ENCODE data around the gene SAMM50. TPM values are rescaled to one million over a fixed set of nuclear protein-coding genes. Genes with fewer than 3 reads are reported as not detected.

The SAMM50 gene
- total and polyA plus RNA-seq, 4 donors = 39.3 to 70.1 (median 53.3) TPM

- Histone ChIP-seq H3K27ac (ENCODE audit: low read depth, low read length) (no peak overlapping the region), H3K4me3 (ENCODE audit: low read depth, low read length) (no peak overlapping the region), H3K9me3 (ENCODE audit: control insufficient read depth, insufficient read depth, low read length) (no peaks in the 10 kb centered on the region), H3K4me1 (ENCODE audit: control insufficient read depth, insufficient read depth, low read length) (peaks cover 30% of the 10 kb centered on the region), H3K36me3 (ENCODE audit: control insufficient read depth, insufficient read depth, low read length) (peaks cover 65% of the 10 kb centered on the region), H3K27me3 (ENCODE audit: control insufficient read depth, insufficient read depth, low read length) (no peaks in the 10 kb centered on the region)
- no peak for DNase-seq (ENCODE audit: low read depth in 4 of 6, low spot score in 6 of 6)
- 89% methylated on average over 38 of the region's 45 CpGs for WGBS (ENCODE audit: insufficient coverage)
Measured at GRCh38 chr22:43996170-43996980, 41.1 kb downstream of the SAMM50 start.

- 67% methylated on average over 5 of the region's 8 CpGs for WGBS (ENCODE audit: insufficient coverage)
- Histone ChIP-seq H3K4me1 (ENCODE audit: control insufficient read depth, insufficient read depth, low read length) (peaks cover 32% of the 10 kb centered on the region), H3K9me3 (ENCODE audit: control insufficient read depth, insufficient read depth, low read length) (no peaks in the 10 kb centered on the region), H3K4me3 (ENCODE audit: low read depth, low read length) (no peak overlapping the region), H3K36me3 (ENCODE audit: control insufficient read depth, insufficient read depth, low read length) (peaks cover 61% of the 10 kb centered on the region), H3K27ac (ENCODE audit: low read depth, low read length) (no peak overlapping the region), H3K27me3 (ENCODE audit: control insufficient read depth, insufficient read depth, low read length) (no peaks in the 10 kb centered on the region)
- no peak for DNase-seq (ENCODE audit: low read depth in 4 of 6, low spot score in 6 of 6)
Measured at GRCh38 chr22:43996981-43997265, 41.7 kb downstream of the SAMM50 start.

GRCh38 chr22:43998679-43999264, 43.5 kb downstream of the SAMM50 start:
- WGBS (ENCODE audit: insufficient coverage) = 80% methylated on average over 12 of the region's 15 CpGs
- H3K36me3 ChIP-seq (ENCODE audit: control insufficient read depth, insufficient read depth, low read length) = peaks cover 54% of the 10 kb centered on the region
- H3K9me3 ChIP-seq (ENCODE audit: control insufficient read depth, insufficient read depth, low read length) = no peaks in the 10 kb centered on the region
- peak in 1 of 6 donors; percentile 67 for DNase-seq (ENCODE audit: low read depth in 4 of 6, low spot score in 6 of 6)
- H3K27me3 ChIP-seq (ENCODE audit: control insufficient read depth, insufficient read depth, low read length) = no peaks in the 10 kb centered on the region
- H3K27ac ChIP-seq (ENCODE audit: low read depth, low read length) = no peak overlapping the region
- peaks cover 34% of the 10 kb centered on the region for H3K4me1 ChIP-seq (ENCODE audit: control insufficient read depth, insufficient read depth, low read length)
- H3K4me3 ChIP-seq (ENCODE audit: low read depth, low read length) = no peak overlapping the region

- Histone ChIP-seq H3K36me3 (ENCODE audit: control insufficient read depth, insufficient read depth, low read length) (peaks cover 48% of the 10 kb centered on the region), H3K9me3 (ENCODE audit: control insufficient read depth, insufficient read depth, low read length) (no peaks in the 10 kb centered on the region), H3K27ac (ENCODE audit: low read depth, low read length) (no peak overlapping the region), H3K27me3 (ENCODE audit: control insufficient read depth, insufficient read depth, low read length) (no peaks in the 10 kb centered on the region), H3K4me1 (ENCODE audit: control insufficient read depth, insufficient read depth, low read length) (peaks cover 30% of the 10 kb centered on the region), H3K4me3 (ENCODE audit: low read depth, low read length) (no peak overlapping the region)
- no peak for DNase-seq (ENCODE audit: low read depth in 4 of 6, low spot score in 6 of 6)
- WGBS (ENCODE audit: insufficient coverage) = 100% methylated on average over 1 of the region's 3 CpGs
Measured at GRCh38 chr22:43999378-43999777, 44.1 kb downstream of the SAMM50 start.

GRCh38 chr22:44000123-44000522, 44.9 kb downstream of the SAMM50 start:
- Histone ChIP-seq H3K27ac (ENCODE audit: low read depth, low read length) (no peak overlapping the region), H3K9me3 (ENCODE audit: control insufficient read depth, insufficient read depth, low read length) (no peaks in the 10 kb centered on the region), H3K4me1 (ENCODE audit: control insufficient read depth, insufficient read depth, low read length) (peaks cover 28% of the 10 kb centered on the region), H3K4me3 (ENCODE audit: low read depth, low read length) (no peak overlapping the region), H3K27me3 (ENCODE audit: control insufficient read depth, insufficient read depth, low read length) (no peaks in the 10 kb centered on the region), H3K36me3 (ENCODE audit: control insufficient read depth, insufficient read depth, low read length) (peaks cover 41% of the 10 kb centered on the region)
- DNase-seq (ENCODE audit: low read depth in 4 of 6, low spot score in 6 of 6) = no peak
- WGBS (ENCODE audit: insufficient coverage) = 94% methylated on average over 4 of the region's 4 CpGs

GRCh38 chr22:44001521-44001920, 46.3 kb downstream of the SAMM50 start:
- DNase-seq (ENCODE audit: low read depth in 4 of 6, low spot score in 6 of 6) = peak in 1 of 6 donors; percentile 23
- no peak overlapping the region for H3K27ac ChIP-seq (ENCODE audit: low read depth, low read length)
- 46% methylated on average over 4 of the region's 7 CpGs for WGBS (ENCODE audit: insufficient coverage)
- H3K27me3 ChIP-seq (ENCODE audit: control insufficient read depth, insufficient read depth, low read length) = no peaks in the 10 kb centered on the region
- no peak overlapping the region for H3K4me3 ChIP-seq (ENCODE audit: low read depth, low read length)
- H3K36me3 ChIP-seq (ENCODE audit: control insufficient read depth, insufficient read depth, low read length) = peaks cover 27% of the 10 kb centered on the region
- H3K4me1 ChIP-seq (ENCODE audit: control insufficient read depth, insufficient read depth, low read length) = peaks cover 16% of the 10 kb centered on the region
- no peaks in the 10 kb centered on the region for H3K9me3 ChIP-seq (ENCODE audit: control insufficient read depth, insufficient read depth, low read length)

GRCh38 chr22:44002324-44002723, 47.1 kb downstream of the SAMM50 start:
- WGBS (ENCODE audit: insufficient coverage) = 53% methylated on average over 7 of the region's 11 CpGs

GRCh38 chr22:44002997-44003396, 47.8 kb downstream of the SAMM50 start:
- Histone ChIP-seq H3K27ac (ENCODE audit: low read depth, low read length) (no peak overlapping the region), H3K36me3 (ENCODE audit: control insufficient read depth, insufficient read depth, low read length) (peaks cover 22% of the 10 kb centered on the region), H3K9me3 (ENCODE audit: control insufficient read depth, insufficient read depth, low read length) (no peaks in the 10 kb centered on the region), H3K27me3 (ENCODE audit: control insufficient read depth, insufficient read depth, low read length) (no peaks in the 10 kb centered on the region), H3K4me3 (ENCODE audit: low read depth, low read length) (no peak overlapping the region), H3K4me1 (ENCODE audit: control insufficient read depth, insufficient read depth, low read length) (peaks cover 16% of the 10 kb centered on the region)
- WGBS (ENCODE audit: insufficient coverage) = no CpG with 5 or more reads among the region's 8 CpGs
- DNase-seq (ENCODE audit: low read depth in 4 of 6, low spot score in 6 of 6) = peak in 1 of 6 donors; percentile 73

More at GRCh38 chr22:44002324-44002723, 47.1 kb downstream of the SAMM50 start:
- H3K27ac ChIP-seq (ENCODE audit: low read depth, low read length) = no peak overlapping the region
- DNase-seq (ENCODE audit: low read depth in 4 of 6, low spot score in 6 of 6) = no peak
- peaks cover 16% of the 10 kb centered on the region for H3K4me1 ChIP-seq (ENCODE audit: control insufficient read depth, insufficient read depth, low read length)
- H3K27me3 ChIP-seq (ENCODE audit: control insufficient read depth, insufficient read depth, low read length) = no peaks in the 10 kb centered on the region
- H3K4me3 ChIP-seq (ENCODE audit: low read depth, low read length) = no peak overlapping the region
- no peaks in the 10 kb centered on the region for H3K9me3 ChIP-seq (ENCODE audit: control insufficient read depth, insufficient read depth, low read length)
- H3K36me3 ChIP-seq (ENCODE audit: control insufficient read depth, insufficient read depth, low read length) = peaks cover 28% of the 10 kb centered on the region

GRCh38 chr22:44003405-44004103, 48.3 kb downstream of the SAMM50 start:
- Histone ChIP-seq H3K9me3 (ENCODE audit: control insufficient read depth, insufficient read depth, low read length) (no peaks in the 10 kb centered on the region), H3K36me3 (ENCODE audit: control insufficient read depth, insufficient read depth, low read length) (peaks cover 19% of the 10 kb centered on the region), H3K4me1 (ENCODE audit: control insufficient read depth, insufficient read depth, low read length) (peaks cover 16% of the 10 kb centered on the region), H3K27ac (ENCODE audit: low read depth, low read length) (no peak overlapping the region), H3K27me3 (ENCODE audit: control insufficient read depth, insufficient read depth, low read length) (no peaks in the 10 kb centered on the region), H3K4me3 (ENCODE audit: low read depth, low read length) (no peak overlapping the region)
- peak in 1 of 6 donors; percentile 28 for DNase-seq (ENCODE audit: low read depth in 4 of 6, low spot score in 6 of 6)
- WGBS (ENCODE audit: insufficient coverage) = 83% methylated on average over 3 of the region's 7 CpGs
